ENCODE results near the gene AGPAT2.
A peak's percentile ranks its signal among the peaks of the same experiment; 100 is the strongest.
"Not testable (repeated sequence)": the region's sequence is repeated elsewhere in the genome, so short reads cannot be mapped to it uniquely, and the experiment has no call there.

The AGPAT2 gene

GRCh38 chr9:136720251-136720897 is 33.1 kb upstream of the AGPAT2 start:
- no peak for DNase-seq

- DNase-seq: peak; percentile 72
Observed at GRCh38 chr9:136719195-136719880, 32.1 kb upstream of the AGPAT2 start.

DNA sequence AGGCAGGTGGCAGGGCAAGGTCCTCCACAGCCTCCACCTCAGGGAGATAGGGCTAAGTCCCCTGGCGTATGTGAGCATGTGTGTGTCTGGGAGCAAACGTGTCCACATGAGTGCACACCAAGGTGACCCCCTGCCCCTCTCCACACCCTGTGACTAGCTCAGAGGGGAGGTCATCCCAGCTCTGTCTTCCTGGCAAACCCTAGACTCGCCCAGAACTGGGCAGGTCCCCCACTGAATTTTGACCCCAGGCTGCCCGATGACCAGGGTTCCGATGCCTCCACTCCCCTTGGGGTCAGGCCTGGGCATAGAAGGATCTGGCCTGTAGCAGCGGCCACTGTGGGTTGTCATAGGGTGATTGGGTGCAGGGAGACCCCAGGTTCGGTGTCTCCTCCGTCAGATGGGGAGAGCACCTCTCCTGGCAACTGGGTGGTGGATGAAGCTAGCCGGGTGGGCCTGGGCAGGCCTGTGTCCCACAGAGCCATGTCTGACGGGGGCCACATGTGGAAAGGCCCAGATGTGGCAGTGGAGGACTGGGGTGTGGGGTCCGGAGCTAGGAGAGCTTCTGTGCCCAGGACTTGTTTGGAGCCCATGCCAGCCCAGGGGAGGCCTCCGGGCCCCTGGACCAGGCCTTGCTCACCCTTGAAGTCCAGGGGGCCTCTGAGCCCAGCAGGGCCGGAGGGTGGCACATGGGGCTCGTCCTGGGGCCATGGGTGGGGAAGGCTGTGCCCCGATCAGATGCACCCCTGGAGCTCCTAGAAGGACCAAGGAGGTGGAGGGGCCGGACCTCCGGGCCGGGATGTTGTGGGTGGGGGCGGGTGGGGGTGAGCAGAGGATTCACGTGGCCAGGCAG is 31.3 kb upstream of the AGPAT2 start:
- DNase-seq: no peak

- no peak for DNase-seq
Observed at GRCh38 chr9:136717399-136717798, 30.1 kb upstream of the AGPAT2 start.

DNA sequence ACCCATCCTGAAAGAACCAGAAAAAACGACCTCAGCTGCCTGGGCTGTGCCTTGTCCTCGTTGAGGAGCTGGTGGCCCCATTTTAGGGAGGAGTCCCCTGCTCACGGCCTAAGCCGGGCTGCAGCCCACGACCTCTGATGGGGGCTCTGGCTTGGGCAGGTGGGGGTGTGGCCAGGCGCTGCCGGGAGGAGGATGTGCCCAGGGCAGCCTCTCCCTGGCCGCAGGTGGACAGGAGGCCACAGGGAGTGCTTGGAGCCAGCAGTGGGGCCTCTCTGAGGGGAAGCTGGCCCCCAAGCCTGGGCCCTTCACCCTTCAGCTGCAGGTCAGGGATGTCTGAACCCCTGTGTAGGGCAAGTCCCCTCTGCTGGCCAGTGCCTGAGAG is 27.6 kb upstream of the AGPAT2 start:
- no peak for DNase-seq

- DNase-seq: no peak
Observed at GRCh38 chr9:136714096-136714892, 27.0 kb upstream of the AGPAT2 start.

DNA sequence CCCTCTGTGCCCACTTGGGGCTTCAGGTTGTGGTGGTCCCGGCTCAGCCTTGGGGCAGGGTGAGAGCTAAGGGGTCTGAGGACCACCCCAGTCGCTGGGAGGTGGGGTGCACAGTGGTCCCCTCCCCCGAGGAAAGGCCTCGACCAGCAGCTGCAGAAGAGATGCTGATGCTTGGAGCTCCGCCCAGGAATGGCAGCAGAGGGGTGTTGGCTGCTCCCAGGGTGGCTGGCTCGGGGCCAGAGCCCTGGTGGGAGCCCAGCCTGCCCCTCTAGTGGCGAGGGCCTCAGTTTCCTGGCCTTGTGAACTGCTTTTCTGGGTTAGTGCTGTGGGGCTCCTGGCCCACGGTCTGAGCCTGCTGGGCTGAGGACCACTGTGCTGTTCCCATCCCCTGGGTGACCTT is 26.3 kb upstream of the AGPAT2 start:
- DNase-seq: no peak

DNA sequence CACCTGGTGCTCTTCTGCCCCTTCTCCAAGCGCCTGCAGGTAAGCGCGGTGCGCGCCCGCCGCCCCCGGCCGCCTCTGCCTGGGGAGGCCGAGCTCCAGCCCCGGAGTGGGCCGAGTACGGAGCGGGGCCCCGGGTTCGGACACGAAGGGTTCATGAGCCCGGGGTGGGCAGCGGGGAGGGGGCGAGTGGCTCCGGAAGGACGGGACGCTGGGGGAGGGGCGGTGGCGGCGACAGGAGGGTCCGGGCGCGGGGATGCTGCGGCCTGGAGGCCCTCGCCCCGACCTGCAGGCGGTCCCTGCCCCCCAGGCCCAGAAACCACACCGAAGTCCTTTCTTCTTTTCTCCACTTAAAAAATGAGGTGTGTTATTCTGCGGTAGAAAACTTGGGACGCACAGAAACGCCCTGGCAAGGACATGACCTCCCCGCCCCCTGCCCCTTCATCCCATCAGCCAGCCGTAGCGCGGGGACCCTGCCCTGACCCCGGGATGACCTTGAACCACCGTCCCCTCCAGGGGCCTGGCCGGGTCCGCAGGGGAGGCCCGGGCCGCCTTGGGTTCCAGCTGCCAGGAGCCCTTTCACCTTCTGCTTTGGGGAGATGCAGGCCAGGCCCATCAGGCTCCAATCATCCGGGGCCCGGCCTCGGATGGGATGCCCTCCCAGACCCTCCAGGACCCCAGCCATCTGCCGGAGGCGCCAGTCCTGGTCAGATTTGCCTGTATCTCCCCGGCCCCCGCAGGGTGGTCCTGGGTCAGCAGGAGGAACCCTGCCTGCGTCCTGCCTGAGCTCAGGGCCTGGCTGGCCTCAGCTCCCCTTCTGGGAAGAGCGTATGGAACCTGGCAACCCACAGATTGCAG is 25.7 kb upstream of the AGPAT2 start:
- no peak for DNase-seq

DNA sequence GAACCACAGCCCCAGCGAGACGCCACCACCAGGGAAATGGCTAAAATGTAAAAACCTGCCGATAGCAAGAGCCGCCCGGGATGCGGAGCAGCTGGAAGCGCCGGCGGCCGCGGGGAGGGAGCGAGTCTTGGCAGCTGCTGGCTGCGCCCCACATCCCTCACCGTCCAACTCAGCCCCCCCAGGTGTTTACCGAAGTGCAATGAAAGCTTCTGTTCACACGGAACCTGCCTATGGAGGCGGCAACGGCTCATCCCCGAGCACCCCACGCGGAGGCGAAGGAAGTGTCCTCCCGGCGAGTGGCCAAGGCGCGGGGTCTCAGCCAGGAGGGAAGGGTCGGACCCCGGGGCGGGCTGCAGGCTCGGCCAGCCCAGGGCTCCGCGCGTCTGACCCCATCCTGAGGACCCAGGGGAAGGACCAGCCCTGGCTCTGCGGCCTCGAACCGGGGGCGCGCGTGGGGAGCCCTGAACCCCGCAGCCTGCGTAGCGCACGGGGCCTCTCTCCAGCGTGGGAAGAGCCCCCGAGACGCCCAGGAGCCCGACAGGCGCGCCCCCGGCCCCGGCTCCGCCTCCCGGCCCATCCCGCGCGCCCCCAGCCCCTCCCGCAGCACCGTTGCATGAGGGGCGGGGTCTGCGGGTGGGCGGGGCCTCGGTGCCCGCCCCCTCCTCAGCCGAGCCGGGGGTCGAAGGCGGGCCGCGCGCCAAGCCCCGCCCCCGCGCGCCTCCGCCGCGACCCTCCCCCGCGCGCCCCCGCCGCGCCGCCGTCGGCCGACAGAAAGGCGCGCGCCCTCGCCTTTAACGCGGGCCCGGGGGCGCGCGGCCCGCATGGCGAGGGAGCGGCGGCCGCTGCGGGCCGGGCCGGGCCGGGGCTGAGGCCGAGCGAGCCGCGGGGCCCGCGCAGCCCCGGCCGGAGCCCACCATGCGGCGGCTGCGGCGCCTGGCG is 24.8 kb upstream of the AGPAT2 start, which contains the start of gene DIPK1B:
TSS of gene DIPK1B (plus strand) at position 822 of the 939 bp plus-strand sequence. CDS start at position 916, 94 bp downstream.
- no peak for DNase-seq

DNA sequence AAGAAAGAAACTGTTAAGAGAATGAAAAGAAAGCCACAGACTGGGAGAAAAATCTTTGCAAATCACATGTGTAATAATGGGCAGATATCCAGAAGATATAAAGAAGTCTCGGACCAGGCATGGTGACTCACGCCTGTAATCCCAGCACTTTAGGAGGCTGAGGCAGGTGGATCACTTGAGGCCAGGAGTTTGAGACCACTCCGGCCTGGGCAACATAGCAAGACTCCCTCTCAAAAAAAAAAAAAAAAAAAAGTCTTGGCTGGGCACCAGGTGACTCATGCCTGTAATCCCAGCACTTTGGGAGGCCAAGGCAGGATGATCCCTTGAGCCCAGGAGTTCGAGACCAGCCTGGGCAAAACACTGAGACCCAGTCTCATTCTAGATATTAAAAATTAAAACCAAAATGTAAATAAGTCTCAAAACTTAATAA is 24.0 kb upstream of the AGPAT2 start:
- DNase-seq: not testable (repeated sequence)

DNA sequence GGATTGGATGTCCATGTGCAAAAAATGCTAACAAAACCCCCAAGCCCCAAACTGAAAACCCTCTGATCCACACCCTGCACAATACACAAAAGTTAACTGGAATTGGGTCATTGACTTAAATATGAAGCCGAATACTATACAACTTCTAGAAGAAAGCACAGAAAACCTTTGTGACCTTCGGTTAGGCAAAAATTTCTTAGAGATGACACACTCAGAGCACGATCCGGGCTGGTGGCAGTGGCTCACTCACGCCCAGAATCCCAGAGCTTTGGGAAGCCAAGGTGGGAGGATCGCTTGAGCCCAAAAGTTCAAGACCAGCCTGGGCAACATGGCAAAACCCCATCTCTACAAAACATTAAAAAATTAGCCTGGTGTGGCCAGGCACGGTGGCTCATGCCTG is 23.3 kb upstream of the AGPAT2 start:
- DNase-seq: no peak

DNA sequence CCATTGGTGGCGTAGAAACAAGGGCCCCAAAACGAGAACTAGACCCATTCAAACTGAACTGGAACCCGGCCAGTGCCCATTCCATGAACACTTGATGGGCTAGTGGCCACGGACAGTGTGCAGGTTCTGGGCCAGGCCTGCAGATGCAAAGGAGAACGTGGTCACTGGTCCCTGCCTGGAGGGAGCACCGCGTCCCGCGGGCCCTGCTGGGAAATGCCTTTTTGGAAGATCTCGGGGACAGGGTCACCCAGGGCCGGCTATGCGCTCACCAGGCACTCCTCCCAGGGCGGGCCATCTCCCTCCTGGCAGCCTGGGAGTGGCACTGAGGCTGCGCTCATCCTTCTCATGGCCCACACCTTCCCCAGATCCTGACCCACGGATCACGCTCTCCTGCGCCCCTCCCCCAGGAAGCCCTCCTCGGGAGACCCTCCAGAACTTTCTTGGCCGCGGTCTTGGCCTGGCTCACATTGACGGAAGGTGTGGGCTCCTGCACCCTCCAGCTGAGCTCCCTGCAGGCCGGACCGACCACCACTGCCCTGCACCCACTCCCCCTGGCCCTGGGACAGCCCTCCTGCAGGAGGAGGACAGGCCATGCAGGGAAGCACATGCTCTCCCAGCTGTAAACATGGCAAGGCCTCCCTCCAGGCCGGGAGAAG is 22.3 kb upstream of the AGPAT2 start:
- no peak for DNase-seq

GRCh38 chr9:136707849-136708517 is 20.7 kb upstream of the AGPAT2 start:
- DNase-seq: no peak

GRCh38 chr9:136707011-136707410 is 19.8 kb upstream of the AGPAT2 start:
- DNase-seq: no peak

GRCh38 chr9:136705564-136705963 is 18.3 kb upstream of the AGPAT2 start:
- peak; percentile 57 for DNase-seq

GRCh38 chr9:136704741-136705140 is 17.5 kb upstream of the AGPAT2 start:
- not testable (repeated sequence) for DNase-seq

DNA sequence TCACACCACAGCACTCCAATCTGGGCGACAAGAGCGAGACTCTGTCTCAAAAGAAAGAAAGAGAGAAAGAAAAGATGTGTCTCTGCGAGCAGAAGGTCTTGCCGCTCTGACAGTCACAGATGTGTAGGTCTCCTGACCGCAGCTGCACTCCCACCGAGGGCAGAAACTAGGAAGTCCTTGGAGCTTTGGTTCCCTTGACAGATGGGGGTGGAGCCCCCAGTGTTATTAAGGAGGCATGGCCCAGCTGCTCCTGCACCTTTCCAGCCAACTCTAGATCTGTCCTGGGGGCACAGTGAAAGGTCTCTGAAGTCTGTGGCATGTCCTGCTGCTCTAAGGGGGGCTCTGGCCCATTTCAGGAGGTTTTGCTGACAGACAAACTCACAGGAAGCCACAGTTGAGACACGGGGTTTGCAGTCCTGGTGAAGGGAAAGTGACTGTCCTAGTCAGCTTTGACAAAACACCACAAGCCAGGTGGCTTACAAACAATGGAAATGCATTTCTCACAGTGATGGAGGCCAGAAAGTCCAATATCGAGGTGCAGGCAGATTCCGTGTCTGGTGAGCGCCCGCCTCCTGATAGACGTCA is 16.1 kb upstream of the AGPAT2 start:
- peak; percentile 53 for DNase-seq

GRCh38 chr9:136701668-136702053 is 14.4 kb upstream of the AGPAT2 start:
- no peak for DNase-seq
